CD14-positive monocyte (primary cell): ENCODE data around the gene PTPRN2. TPM values are rescaled to one million over a fixed set of nuclear protein-coding genes. Genes with fewer than 3 reads are reported as not detected.
"Not testable (repeated sequence)": the region's sequence is repeated elsewhere in the genome, so short reads cannot be mapped to it uniquely, and the experiment has no call there.

ENCODE experiments used
- DNase-seq, 3 donors: peaks; one replicate each; pipeline ENCODE4 v3.0.0-alpha.2; 2011 to 2022
- H2AFZ ChIP-seq: 2 replicates; pipeline ENCODE4 v1.6.0; 2012; ENCODE audit warnings: mild to moderate bottlenecking, low read depth, low read length, inconsistent platforms; ENCODE audit not compliant: insufficient read depth, poor library complexity, severe bottlenecking
- H3K27ac ChIP-seq, 2 donors: 1 replicate in 1 of 2; 2 replicates in 1 of 2; pipeline ENCODE4 v1.5.1; 2012 to 2013; ENCODE audit warnings: low read length in 2 of 2, control low read depth in 1 of 2, inconsistent platforms in 1 of 2, low read depth in 1 of 2, mild to moderate bottlenecking in 1 of 2
- H3K27me3 ChIP-seq, 2 donors: one replicate each; pipeline versions ENCODE4 v1.6.0 to v1.6.1; 2011 to 2013; ENCODE audit warnings: low read length in 2 of 2; ENCODE audit not compliant: control insufficient read depth in 2 of 2, insufficient read depth in 2 of 2
- H3K36me3 ChIP-seq, 2 donors: replicated peaks in 1 of 2; 1 replicate in 1 of 2; 2 replicates in 1 of 2; pipeline versions ENCODE4 v1.5.1 to v1.6.1; 2012 to 2013; ENCODE audit warnings: low read length in 2 of 2, control low read depth in 1 of 2, inconsistent platforms in 1 of 2, mild to moderate bottlenecking in 1 of 2; ENCODE audit not compliant: insufficient read depth in 2 of 2, control insufficient read depth in 1 of 2
- H3K4me1 ChIP-seq, 2 donors: 1 replicate in 1 of 2; 2 replicates in 1 of 2; pipeline versions ENCODE4 v1.5.1 to v1.6.1; 2012 to 2013; ENCODE audit warnings: low read length in 2 of 2, control low read depth in 1 of 2, inconsistent platforms in 1 of 2, mild to moderate bottlenecking in 1 of 2, moderate library complexity in 1 of 2; ENCODE audit not compliant: insufficient read depth in 2 of 2, control insufficient read depth in 1 of 2
- H3K4me2 ChIP-seq: replicated peaks from 2 replicates; pipeline ENCODE3; 2012; ENCODE audit warnings: low read length, moderate library complexity, mild to moderate bottlenecking; ENCODE audit not compliant: poor library complexity, severe bottlenecking; ENCODE audit errors: extremely low read depth
- H3K4me3 ChIP-seq, 3 experiments: fragments of 200-600 bp in 1 of 3; sonication (generic) in 1 of 3; replicated peaks in 1 of 3; 1 replicate in 2 of 3; 2 replicates in 1 of 3; pipeline ENCODE4 v1.5.1; 2011 to 2013; ENCODE audit warnings: low read length in 3 of 3, mild to moderate bottlenecking in 3 of 3, control low read depth in 2 of 3, low read depth in 2 of 3, inconsistent platforms in 1 of 3, moderate library complexity in 1 of 3
- H3K79me2 ChIP-seq: 2 replicates; pipeline ENCODE4 v1.6.0; 2012; ENCODE audit warnings: mild to moderate bottlenecking, control low read depth, inconsistent platforms, low read length, moderate library complexity; ENCODE audit not compliant: insufficient read depth
- H3K9ac ChIP-seq: 2 replicates; pipeline ENCODE4 v1.6.0; 2017; ENCODE audit warnings: low read length, mild to moderate bottlenecking; ENCODE audit not compliant: insufficient read depth, poor library complexity, severe bottlenecking
- H3K9me3 ChIP-seq, 2 donors: replicated peaks in 1 of 2; 1 replicate in 1 of 2; 2 replicates in 1 of 2; pipeline versions ENCODE4 v1.5.1 to v1.6.1; 2012 to 2013; ENCODE audit warnings: low read length in 2 of 2, control low read depth in 1 of 2; ENCODE audit not compliant: control insufficient read depth in 1 of 2, insufficient read depth in 1 of 2
- H4K20me1 ChIP-seq: 2 replicates; pipeline ENCODE4 v1.6.0; 2012; ENCODE audit warnings: mild to moderate bottlenecking, low read length, control low read depth, moderate library complexity; ENCODE audit not compliant: insufficient read depth
- H3K27ac Mint-ChIP-seq, 7 donors: one replicate each; pipeline ENCODE4 v1.8.0; 2020; ENCODE audit warnings: mild to moderate bottlenecking in 7 of 7, mixed read lengths in 7 of 7, moderate library complexity in 6 of 7, inconsistent platforms in 2 of 7
- H3K27me3 Mint-ChIP-seq, 3 donors: one replicate each; pipeline ENCODE4 v1.8.0; 2021 to 2022; ENCODE audit warnings: low read depth in 3 of 3, mild to moderate bottlenecking in 3 of 3, mixed read lengths in 3 of 3, moderate library complexity in 3 of 3, inconsistent platforms in 1 of 3
- H3K36me3 Mint-ChIP-seq, 2 donors: one replicate each; pipeline ENCODE4 v1.8.0; 2020; ENCODE audit warnings: mixed read lengths in 2 of 2, inconsistent platforms in 1 of 2, mild to moderate bottlenecking in 1 of 2
- H3K4me1 Mint-ChIP-seq: one replicate; pipeline ENCODE4 v1.8.0; 2020; ENCODE audit warnings: mild to moderate bottlenecking, mixed read lengths
- H3K4me3 Mint-ChIP-seq, 2 donors: one replicate each; pipeline ENCODE4 v1.8.0; 2020; ENCODE audit warnings: mild to moderate bottlenecking in 2 of 2, mixed read lengths in 2 of 2, moderate library complexity in 1 of 2
- H3K9me3 Mint-ChIP-seq, 7 donors: one replicate each; pipeline ENCODE4 v1.8.0; 2020 to 2022; ENCODE audit warnings: mixed read lengths in 7 of 7, mild to moderate bottlenecking in 6 of 7, moderate library complexity in 6 of 7, inconsistent platforms in 2 of 7
- CTCF ChIP-seq: fragments of 200-600 bp; IDR thresholded peaks from one replicate; pipeline ENCODE4 v1.8.0; 2022; ENCODE audit warnings: antibody characterized with exemption, mild to moderate bottlenecking
- WGBS: methylation state at CpG from one replicate; pipeline ENCODE4 v1.1.5; 2013; ENCODE audit warnings: missing lambda C conversion rate; ENCODE audit not compliant: insufficient coverage; 5-methylcytosine and 5-hydroxymethylcytosine counted together
- intact Hi-C, 2 donors: fragments of 100-400 bp; cut with micrococcal nuclease; formaldehyde crosslinking; loops; one replicate each; pipeline versions ENCODE4 v1.15.0 to v1.15.1; 2023
- polyA plus RNA-seq, 3 donors: library from polyadenylated mRNA; depleted of rRNA in 1 of 3; unstranded in 2 of 3; stranded (reverse) in 1 of 3; fragments of 300-500 nt in 2 of 3; fragments of >200 nt in 1 of 3; fragmentation: Illumina TruSeq in 2 of 3; gene quantifications; 1 replicate in 2 of 3; 2 replicates in 1 of 3; pipeline ENCODE4 v1.2.3, GENCODE V29; 2012 to 2021

The PTPRN2 gene
- polyA plus RNA-seq, 3 donors = 0.25 to 1.4 (median 0.97) TPM

DNA sequence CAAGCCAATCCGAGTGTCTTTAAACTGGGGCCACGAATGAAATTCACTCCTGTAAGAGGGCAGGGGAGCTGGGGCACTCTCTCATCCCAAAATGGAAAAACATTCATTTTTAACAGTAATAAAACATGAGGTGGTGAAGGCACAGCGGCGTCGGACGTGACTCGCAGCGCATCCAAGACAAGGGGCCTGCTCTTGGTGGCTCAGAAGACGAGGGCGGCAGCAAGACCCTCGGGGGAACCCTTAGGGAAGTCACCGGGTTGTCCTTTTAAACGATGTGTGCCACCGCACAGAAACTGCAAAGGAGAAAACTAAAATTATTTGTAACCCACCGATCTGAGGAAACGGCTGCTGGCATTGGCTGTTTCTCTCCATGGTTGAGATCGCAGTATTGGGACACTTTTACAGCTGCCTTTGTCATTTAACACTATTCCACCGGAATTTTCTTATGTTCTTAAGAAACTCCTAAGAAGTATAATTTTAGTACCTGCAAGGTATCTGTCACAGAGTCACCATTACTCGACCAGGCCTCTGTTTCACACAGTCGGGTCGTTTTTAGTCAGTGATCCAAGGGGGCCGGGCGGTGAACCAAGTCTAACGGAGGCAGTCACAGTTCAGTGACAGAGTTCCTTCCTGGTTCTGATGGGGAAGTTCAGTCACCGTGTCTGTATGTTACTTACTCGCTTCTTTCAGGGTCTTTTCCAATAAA lies 159.3 kb downstream of the PTPRN2 start:
- intact Hi-C loops = no loop called here
- Mint-ChIP-seq H3K27me3 (peaks cover 2 to 4% (median 3%) of the 10 kb centered on the region in 3 donors), H3K4me3 (no peak overlapping the region), H3K4me1 (peaks cover 13% of the 10 kb centered on the region), H3K27ac (no peak overlapping the region), H3K36me3 (no peaks in the 10 kb centered on the region), H3K9me3 (peaks cover 0 to 3% (median 0%) of the 10 kb centered on the region in 7 donors)
- H2AFZ ChIP-seq = peak overlapping the region; percentile 29
- no peaks in the 10 kb centered on the region for H3K36me3 ChIP-seq
- no peak overlapping the region for H3K9ac ChIP-seq
- H3K4me1 ChIP-seq = peaks cover 7 to 12% of the 10 kb centered on the region in 2 donors
- no peaks in the 10 kb centered on the region for H4K20me1 ChIP-seq
- no peaks in the 10 kb centered on the region for H3K9me3 ChIP-seq
- no peak for TF ChIP-seq CTCF
- H3K79me2 ChIP-seq = no peaks in the 10 kb centered on the region
- no peak overlapping the region for H3K4me3 ChIP-seq
- H3K4me2 ChIP-seq = no peak overlapping the region
- DNase-seq = no peak
- no peak overlapping the region for H3K27ac ChIP-seq
- H3K27me3 ChIP-seq = no peaks in the 10 kb centered on the region
- 68% methylated on average over 21 of the region's 26 CpGs for WGBS

GRCh38 chr7:158425676-158426075 lies 161.9 kb downstream of the PTPRN2 start:
- intact Hi-C loops, H3K27ac Mint-ChIP-seq, H3K79me2 ChIP-seq, H3K27me3 Mint-ChIP-seq, H3K4me3 ChIP-seq, H3K27me3 ChIP-seq, H4K20me1 ChIP-seq, H3K36me3 ChIP-seq, H3K27ac ChIP-seq, H3K9ac ChIP-seq, H2AFZ ChIP-seq, H3K4me3 Mint-ChIP-seq, H3K36me3 Mint-ChIP-seq, H3K9me3 ChIP-seq, H3K9me3 Mint-ChIP-seq, H3K4me2 ChIP-seq, DNase-seq: not testable (repeated sequence)
- peaks cover 13 to 15% of the 10 kb centered on the region in 2 donors for H3K4me1 ChIP-seq
- 100% methylated on average over 1 of the region's 42 CpGs for WGBS
- H3K4me1 Mint-ChIP-seq = peaks cover 18% of the 10 kb centered on the region
